HG02938 (cell line): ENCODE results near the gene CYP2C19.
"Not testable (repeated sequence)": the region's sequence is repeated elsewhere in the genome, so short reads cannot be mapped to it uniquely, and the experiment has no call there.

Source experiments
- ATAC-seq: cut with Tn5 transposase; IDR thresholded peaks from one replicate; pipeline ENCODE4 v1.9.1; 2021; ENCODE audit warnings: mild to moderate bottlenecking, moderate library complexity; ENCODE audit not compliant: unreplicated experiment

CYP2C19 gene

DNA sequence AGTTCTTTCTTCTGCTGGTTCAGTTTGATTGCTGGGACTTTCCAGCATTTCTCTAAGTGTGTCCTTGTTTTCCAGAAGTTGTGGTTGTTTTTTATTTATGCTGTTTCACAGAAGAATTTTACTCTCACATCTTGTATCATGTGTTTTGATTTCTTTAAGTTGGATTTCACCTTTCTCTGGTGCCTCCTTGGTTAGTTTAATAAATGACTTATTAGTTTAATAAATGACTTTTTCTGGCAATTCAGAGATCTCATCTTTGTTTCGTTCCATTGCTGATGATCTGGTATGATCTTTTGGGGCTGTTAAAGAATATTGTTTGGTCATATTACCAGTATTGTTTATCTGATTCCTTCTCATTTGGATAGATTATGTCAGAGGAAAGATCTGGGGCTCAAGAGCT lies 116.2 kb downstream of the CYP2C19 start:
- no peak for ATAC-seq

DNA sequence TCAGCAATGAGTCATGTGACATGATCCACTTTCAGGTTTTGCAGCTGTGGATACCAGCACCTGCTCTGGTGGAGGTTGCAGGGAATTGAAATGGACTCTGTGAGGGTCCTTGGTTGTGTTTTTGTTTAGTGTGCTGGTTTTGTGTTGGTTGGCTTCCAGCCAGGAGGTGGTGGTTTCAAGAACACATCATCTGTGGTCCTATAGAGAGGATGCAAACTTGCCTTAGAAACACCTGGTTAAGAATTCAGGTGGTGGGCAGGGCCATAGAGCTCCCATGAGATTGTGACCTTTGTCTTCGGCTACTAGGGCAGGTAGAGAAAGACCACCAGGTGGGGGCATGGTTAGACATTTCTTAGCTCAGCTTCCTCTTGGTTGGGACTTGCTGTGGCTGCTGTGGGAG lies 116.7 kb downstream of the CYP2C19 start:
- ATAC-seq: no peak

DNA sequence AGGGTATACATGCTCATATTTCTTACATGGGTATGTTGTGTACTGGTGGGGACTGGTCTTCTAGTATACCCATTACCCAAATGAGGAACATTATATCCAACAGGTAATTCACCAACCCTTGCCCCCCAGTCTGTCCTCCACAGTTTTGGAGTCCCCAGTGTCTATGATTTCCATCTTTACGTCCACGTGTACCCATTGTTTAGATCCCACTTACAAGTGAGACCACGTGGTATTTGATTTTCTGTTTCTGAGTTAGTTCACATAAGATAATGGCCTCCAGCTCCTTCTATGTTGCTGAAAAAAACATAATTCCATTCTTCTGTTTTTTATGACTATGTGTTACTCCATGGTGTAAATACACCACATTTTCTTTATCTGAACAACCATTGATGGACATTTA lies 126.6 kb downstream of the CYP2C19 start:
- no peak for ATAC-seq

DNA sequence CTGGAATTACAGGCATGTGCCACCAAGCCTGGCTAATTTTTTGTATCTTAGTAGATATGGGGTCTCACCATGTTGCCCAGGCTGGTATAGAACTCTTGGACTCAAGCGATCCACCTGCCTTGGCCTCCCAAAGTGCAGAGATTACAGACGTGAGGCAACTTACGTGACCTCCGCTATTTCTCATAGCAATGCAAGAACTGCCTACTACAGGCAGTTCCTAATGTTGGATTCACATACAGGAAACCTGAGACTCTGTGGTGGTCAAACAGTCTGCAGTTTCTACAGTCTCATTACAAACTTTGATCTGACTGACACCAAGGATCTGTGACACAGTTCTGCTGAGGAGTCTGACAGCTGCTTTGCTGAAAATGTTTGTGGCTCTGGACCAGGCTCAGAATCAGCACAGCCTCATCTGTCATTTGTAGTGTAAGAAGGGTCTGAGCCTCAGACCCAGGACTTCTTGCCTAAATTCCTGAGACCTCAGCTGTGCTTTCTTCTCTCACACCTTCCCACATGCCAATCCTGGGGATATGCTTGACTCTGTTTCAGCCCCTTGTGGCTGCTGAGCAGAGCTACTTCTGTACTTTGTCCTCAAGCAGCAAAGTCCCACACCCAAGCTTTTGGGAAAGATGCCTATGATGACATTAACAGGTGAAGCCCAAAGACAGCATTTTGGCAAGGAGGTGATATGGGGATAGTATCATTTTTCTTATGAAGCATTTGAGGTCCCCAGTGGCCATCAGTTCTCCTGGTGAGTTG lies 128.0 kb downstream of the CYP2C19 start:
- no peak for ATAC-seq

DNA sequence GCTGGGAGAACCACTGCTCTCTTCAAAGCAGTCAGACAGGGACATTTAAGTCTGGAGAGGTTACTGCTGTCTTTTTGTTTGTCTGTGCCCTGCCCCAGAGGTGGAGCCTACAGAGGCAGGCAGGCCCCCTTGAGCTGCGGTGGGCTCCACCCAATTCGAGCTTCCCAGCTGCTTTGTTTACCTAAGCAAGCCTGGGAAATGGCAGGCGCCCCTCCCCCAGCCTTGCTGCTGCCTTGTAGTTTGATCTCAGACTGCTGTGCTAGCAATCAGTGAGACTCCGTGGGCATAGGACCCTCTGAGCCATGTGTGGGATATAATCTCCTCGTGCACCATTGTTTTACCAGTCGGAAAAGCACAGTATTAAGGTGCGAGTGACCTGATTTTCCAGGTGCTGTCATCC lies 135.9 kb downstream of the CYP2C19 start:
- not testable (repeated sequence) for ATAC-seq

DNA sequence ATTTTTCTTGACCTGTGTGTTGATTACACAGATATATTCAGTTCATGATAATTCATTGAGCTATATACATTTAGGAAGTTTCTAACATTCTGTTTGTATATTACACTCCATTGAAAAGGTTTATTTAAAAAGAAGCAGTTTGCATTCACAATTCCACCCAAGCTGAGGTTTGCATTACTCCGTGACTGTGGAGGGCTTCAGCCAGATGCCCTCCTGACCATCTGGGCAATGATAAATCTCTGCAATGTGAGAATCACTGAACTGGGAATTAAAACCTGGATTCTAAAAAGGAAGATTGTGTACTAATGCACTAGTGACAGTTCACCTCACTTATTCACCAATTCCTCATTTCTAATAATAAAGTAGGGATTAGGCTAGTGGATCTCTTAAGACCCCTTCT lies 139.6 kb downstream of the CYP2C19 start:
- no peak for ATAC-seq

DNA sequence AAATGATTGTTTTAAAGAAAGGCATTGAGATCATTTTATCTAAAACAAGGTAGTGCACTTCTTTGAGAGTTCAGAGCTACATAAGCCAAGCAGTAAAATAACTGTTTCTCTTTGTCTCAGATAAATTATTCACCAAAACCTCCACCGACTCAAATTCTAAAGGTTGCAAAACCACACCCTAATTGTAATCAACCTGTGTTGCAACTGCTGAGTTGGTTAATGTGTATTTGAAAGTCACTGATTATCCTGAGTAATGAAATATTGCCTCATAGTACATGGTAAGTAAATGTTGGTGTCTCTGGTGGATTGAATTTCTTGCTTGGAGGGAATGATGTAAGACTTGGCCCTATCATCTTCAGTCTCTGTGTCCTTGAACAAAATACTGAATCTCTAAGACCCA lies 140.1 kb downstream of the CYP2C19 start:
- ATAC-seq: peak; percentile 67
